Measurements from ENCODE around the gene SAP30.

SAP30 gene

GRCh38 chr4:173367285-173367684 lies 3.5 kb upstream of the SAP30 start:
- DNase-seq (ENCODE audit: low read depth, low spot score): no peak

DNA sequence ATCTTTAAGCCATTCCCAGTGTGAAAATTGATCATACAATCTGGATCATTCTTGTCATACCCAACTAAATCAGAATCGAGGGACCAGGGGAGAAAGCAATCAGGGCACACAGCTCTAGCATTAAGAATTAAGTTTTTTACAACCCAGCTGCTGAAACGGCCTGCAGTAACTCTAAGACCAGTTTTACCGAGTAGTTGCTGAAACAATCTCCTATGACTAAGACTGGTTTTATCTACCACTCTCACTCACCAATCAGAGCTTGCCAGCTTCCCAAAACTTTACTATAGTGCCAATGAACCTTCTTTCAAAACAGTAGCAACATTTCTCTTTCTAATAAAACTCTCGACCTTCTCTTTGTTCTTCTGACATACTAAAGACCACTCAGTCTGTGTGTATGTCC lies 2.8 kb upstream of the SAP30 start:
- DNase-seq (ENCODE audit: low read depth, low spot score): no peak

DNA sequence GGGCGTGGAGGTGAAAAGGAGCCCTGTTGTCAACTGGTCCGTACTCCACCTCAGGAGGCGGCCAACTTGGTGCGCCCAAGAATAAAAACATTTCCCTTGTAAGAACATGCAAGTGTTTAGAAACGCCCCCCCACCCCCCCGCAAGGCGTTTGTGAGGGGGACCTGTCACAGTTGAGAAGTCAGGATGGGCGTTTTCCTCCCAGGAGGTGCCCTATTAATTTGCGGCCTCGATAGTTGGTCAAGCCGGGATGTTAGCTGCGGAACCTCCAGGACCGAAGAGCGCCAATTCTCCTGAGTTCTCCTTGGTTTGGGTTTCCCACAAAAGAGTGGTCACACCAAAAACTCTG lies 651 bp upstream of the SAP30 start:
- DNase-seq (ENCODE audit: low read depth, low spot score): peak; percentile 34

GRCh38 chr4:173371292-173372192 lies 788 bp downstream of the SAP30 start:
- no peak for DNase-seq (ENCODE audit: low read depth, low spot score)

GRCh38 chr4:173374588-173374987 lies 3.8 kb downstream of the SAP30 start:
- no peak for DNase-seq (ENCODE audit: low read depth, low spot score)

DNA sequence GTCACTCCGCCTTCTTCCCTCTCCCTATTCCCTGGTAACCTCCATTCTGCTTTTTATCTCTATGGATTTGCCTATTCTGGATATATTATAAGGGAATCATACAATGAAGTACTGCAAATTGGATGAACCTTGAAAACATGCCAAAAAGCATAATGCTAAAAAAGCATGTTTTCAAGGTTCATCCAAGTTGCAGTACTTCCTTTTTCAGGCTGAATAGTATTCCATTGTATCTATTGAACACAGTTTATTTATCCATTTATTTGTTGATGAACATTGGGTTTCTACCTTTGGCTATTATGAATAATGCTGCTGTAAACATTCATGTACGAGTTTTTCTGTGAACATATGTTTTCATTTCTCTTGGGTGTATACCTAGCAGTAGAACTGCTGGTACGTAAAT lies 9.2 kb downstream of the SAP30 start:
- DNase-seq (ENCODE audit: low read depth, low spot score): no peak

DNA sequence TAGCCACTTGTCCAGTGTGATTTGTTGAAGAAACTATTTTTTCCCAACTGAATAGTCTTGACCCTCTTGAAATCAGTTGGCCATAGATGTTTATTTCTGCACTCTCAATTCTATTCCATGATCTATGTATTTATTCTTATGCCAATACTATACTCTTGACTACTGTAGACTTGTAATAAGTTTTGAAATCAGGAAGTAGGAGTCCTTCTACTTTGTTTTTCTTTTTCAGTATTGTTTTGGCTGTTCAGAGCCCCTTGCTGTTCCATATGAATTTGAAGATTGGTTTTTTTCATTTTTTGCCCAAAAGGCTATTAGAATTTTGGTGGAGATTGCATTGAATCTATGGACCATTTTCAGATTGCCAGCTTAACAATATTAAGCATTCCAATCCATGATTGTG lies 10.2 kb downstream of the SAP30 start:
- DNase-seq (ENCODE audit: low read depth, low spot score): no peak

- DNase-seq (ENCODE audit: low read depth, low spot score): no peak
These were observed 10.9 kb downstream of the SAP30 start for GRCh38 chr4:173381610-173382009.

GRCh38 chr4:173382349-173382748 lies 11.6 kb downstream of the SAP30 start:
- no peak for DNase-seq (ENCODE audit: low read depth, low spot score)

DNA sequence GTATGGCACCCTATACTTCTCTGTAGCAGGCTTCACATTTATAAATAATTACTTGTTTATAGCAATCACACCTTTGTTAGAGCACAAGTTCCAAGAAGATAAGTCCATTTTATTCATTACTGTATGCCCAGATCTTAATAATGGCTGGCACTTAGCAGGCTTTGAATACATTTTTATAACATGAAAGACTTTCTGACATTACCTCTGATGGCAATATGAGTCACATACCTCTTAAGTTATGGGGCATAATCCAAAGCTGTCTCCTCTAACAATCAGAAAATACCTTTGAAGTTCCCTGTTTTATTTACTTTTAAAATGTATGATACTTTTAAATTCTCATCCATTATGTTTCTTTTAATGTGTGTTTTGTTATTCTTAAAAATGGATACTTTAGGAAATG lies 16.0 kb downstream of the SAP30 start:
- DNase-seq (ENCODE audit: low read depth, low spot score): no peak

- DNase-seq (ENCODE audit: low read depth, low spot score): no peak
These were observed 20.9 kb downstream of the SAP30 start for GRCh38 chr4:173391701-173392100.

DNA sequence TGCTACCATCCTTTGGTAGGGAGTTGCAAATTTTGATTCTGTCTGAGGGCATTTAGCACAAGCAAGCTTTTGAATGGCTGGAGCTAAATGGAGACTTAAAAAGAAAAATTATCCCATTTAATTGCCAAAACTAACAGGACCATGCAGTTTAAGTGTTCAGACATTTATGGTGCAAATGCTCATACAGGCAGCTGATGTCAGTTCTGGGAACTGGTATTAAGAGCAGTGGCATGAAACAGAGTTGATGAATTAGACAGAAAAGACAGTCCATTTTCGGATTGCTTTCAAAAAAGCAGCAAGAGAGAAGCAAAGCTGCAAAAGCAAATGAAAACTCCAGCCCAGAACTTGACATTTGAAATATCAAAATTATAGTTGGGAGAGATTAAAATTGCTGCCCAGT lies 26.9 kb downstream of the SAP30 start:
- DNase-seq (ENCODE audit: low read depth, low spot score): no peak

- no peak for DNase-seq (ENCODE audit: low read depth, low spot score)
These were observed 27.5 kb downstream of the SAP30 start for GRCh38 chr4:173398220-173398619.

DNA sequence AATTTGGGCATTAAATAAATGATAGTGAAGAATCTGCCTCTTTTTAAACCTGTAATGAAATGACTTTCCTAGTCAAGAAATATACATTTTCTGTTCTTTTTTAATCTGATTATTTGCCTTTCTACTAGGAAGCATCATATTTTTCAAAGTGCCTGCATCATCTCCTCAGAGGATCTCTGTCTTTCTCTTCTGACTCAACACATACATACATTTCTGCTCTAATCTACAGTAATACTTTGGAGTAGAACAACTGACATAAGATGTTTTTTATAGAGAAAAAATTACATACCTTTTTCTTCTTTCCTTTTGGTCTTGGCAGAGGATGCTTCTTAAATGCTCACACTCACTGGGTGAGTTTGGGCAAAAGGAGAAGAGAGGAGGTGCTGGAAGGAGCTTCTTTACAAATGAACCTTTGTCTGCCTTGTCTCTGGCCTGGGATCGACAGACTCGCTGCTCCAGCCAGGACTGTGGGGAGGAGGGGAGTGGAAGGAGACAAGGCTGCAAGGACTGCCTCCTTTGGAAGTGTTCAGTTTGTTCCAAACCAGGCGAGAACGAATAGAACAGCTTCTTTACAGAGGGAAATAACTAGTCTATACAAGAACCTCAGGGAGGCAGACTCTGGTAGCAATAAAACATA lies 28.1 kb downstream of the SAP30 start, which contains the start of gene SCRG1:
TSS of gene SCRG1 (minus strand) at position 338 of the 637 bp plus-strand sequence. CDS start 7,702 bp downstream, outside the sequence.
- no peak for DNase-seq (ENCODE audit: low read depth, low spot score)

DNA sequence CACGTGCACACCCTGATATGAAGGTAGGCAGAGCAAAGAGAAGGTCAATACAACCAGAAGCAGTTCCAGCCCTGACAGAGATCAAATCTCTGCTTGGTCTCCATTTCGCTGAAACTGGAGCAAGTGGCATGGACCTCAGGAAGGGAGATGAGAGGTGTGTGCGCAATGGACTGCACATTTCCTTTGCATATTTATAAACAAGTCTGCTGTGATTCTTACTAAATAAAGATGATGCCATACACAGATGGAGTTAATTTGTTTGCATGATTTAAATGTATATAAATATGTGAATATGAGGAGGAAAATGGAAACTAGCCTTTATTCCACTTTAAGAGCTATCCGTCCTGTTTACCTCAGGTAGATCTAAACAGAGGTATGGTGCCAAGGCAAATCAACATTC lies 30.3 kb downstream of the SAP30 start:
- DNase-seq (ENCODE audit: low read depth, low spot score): no peak

DNA sequence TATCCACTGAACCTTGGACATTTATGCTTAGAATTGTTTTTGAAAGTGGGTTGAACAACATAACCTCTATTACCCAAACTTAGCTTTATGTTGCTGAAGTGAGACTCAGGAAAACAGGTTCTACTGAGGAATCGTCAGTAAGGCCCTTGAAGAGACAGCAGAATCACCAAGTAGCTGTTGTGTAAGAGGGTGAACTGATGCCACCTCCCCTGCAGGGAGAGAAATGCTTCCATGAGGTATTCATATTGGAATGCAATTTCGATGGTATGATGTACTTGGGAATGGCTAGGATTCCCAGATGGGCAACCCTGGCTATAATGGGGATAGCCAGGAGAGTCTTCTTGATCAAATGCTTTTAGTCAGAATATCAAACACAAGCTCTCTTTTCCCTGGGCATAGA lies 32.3 kb downstream of the SAP30 start:
- DNase-seq (ENCODE audit: low read depth, low spot score): no peak

DNA sequence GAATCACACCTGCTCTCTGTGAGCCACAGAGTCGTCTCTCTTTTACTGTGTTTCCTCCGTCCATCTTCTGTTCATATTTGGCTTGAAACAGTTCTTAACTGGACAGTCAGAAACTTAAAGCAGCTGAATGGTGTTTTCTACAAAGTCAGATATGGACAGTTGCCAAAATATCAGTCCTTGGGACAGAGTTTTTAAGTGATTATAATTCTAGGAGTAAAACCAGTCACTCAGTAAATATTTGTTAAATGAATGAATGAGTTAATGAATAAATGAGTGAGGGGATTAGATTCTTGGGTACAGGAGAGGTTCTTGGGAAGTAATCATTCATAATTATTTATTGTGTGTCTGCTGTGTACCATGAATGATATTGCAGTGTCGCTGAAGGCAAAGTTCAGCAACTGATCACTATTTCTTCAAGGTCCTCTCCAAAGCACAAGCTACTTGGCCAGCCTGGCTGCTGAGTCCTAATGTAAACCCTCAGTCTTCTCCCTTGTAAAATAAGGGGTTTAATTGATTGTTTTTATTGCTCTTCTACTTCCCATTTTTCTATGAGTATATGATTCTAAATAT lies 33.6 kb downstream of the SAP30 start:
- DNase-seq (ENCODE audit: low read depth, low spot score): no peak

- DNase-seq (ENCODE audit: low read depth, low spot score): no peak
These were observed 35.3 kb downstream of the SAP30 start for GRCh38 chr4:173405840-173406606.

DNA sequence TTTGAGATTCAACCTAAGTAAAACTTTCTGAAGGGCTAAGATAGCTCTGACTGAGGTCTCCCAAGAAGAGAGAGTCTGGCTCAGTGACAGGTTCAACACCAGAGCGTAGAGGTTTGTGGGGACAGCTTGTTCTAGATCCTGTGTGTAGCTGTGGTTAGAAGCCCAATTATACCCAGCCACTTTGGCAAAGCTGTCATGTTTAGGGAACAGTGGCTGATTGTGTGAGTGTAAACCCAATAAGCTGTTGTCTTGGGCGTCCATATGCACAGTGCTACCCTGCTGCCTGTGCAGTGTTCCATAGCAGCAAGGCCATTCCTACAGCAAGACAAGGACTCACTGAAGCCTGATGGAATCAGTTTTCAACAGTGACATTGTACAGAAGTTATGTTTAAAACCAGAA lies 39.3 kb downstream of the SAP30 start:
- no peak for DNase-seq (ENCODE audit: low read depth, low spot score)

- DNase-seq (ENCODE audit: low read depth, low spot score): no peak
These were observed 40.4 kb downstream of the SAP30 start for GRCh38 chr4:173411106-173411693.

GRCh38 chr4:173413036-173413435 lies 42.3 kb downstream of the SAP30 start:
- DNase-seq (ENCODE audit: low read depth, low spot score): no peak

DNA sequence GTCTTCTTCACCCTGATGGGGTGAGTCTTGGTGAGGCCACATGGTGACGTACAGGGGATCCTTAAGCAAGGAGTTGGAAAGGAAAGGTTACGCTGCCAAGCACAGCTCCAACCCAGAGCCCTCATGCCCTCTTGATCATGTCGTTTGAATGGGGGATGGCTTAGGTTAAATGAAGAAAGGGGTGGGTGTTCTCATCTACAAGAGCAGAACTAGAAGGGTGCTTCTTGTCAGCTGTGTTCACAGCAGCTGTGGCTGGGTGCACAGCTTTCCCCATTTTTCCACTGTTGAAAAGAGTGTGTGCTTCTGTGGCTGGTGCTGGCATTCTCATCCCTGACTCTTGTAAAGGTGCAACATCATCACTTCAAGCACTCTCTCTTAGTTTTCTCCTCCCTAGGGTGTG lies 43.7 kb downstream of the SAP30 start:
- DNase-seq (ENCODE audit: low read depth, low spot score): no peak

Measured in activated naive CD8-positive, alpha-beta T cell treated with anti-CD3 and anti-CD28 coated beads, Interleukin-2, amount 50 U/mL, for 16 hours (primary cell).